Measurements from ENCODE around the gene PDE6B.
"Not testable (repeated sequence)": the region's sequence is repeated elsewhere in the genome, so short reads cannot be mapped to it uniquely, and the experiment has no call there.

The PDE6B gene

DNA sequence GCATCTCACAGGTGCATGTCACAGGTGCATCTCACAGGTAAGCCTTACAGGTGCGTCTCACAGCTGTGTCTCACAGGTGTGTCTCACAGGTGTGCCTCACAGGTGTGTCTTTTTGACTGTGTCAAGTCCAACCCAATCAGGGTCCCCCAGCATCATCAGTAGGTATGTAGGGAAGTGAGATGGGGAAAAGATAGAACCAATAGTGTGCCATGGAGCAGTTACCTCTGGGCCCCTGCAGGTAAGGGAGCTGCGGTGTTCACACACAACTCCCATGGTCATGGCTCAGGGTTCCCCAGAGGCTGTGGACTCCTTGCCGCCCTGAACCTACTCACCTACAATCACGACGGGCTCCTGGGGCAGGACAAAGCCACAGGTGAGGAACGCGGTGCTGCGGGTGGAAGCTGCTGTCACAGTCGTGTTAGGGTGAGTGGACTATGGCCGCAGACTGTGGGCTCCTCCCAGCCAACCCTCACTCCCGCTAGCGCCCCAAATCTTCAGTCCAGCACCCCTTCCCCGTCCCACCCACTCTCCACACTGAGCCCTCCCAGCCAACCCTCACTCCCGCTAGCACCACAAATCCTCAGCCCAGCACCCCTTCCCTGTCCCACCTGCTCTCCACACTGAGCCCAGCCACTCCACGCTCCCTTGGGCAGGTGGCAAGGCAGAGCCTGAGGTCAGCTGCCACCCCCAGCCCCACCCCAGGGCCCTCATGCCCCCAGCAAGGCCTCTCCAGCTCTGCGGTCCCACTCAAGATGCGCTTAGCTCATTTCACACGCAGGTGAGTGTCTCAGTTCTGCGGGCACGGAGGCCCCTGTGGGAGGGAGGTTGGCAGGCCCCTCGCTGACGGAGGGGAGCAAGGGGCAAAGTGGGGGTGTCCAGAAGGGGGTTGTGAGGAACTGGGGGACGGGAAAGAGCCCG is 2.1 kb upstream of the PDE6B start:
- DNase-seq, result peak; percentile 4

DNA sequence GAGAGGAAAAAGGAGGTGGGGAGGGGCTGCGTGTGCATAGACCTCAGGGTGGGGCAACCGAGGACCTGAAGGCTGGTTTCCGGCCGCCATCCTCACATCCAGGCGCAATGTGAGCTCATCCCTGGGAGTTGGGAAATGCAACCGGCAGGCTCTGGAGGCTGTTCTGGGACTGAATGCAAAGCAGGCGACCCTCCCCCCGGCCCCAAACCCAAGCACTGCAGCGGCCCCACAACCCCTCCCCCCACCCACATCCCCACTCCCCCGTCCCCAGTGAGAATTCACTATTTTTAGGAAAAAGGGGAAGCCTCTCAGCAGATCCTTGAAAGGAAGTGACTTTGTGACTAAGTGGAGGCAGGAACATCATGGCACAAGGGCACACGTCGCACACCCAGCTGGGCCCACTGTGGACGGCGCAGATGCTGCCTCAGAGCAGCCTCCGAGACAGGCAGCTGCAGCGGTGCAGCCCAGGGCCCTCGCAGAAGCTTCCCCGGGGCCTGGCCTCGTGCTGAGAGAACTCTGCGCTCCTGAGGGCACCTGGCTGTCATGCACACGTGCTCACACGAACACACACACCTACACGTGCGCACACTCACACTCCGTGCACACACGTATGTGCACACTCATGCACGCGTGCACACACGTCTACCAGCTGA is 1.3 kb upstream of the PDE6B start:
- no peak for DNase-seq

DNA sequence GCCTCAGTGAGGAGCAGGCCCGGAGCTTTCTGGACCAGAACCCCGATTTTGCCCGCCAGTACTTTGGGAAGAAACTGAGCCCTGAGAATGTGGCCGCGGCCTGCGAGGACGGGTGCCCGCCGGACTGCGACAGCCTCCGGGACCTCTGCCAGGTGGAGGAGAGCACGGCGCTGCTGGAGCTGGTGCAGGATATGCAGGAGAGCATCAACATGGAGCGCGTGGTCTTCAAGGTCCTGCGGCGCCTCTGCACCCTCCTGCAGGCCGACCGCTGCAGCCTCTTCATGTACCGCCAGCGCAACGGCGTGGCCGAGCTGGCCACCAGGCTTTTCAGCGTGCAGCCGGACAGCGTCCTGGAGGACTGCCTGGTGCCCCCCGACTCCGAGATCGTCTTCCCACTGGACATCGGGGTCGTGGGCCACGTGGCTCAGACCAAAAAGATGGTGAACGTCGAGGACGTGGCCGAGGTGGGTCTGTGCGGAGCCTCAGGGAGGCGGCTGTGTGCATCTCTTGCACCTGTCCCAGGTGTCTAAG is 323 bp downstream of the PDE6B start:
- no peak for DNase-seq

DNA sequence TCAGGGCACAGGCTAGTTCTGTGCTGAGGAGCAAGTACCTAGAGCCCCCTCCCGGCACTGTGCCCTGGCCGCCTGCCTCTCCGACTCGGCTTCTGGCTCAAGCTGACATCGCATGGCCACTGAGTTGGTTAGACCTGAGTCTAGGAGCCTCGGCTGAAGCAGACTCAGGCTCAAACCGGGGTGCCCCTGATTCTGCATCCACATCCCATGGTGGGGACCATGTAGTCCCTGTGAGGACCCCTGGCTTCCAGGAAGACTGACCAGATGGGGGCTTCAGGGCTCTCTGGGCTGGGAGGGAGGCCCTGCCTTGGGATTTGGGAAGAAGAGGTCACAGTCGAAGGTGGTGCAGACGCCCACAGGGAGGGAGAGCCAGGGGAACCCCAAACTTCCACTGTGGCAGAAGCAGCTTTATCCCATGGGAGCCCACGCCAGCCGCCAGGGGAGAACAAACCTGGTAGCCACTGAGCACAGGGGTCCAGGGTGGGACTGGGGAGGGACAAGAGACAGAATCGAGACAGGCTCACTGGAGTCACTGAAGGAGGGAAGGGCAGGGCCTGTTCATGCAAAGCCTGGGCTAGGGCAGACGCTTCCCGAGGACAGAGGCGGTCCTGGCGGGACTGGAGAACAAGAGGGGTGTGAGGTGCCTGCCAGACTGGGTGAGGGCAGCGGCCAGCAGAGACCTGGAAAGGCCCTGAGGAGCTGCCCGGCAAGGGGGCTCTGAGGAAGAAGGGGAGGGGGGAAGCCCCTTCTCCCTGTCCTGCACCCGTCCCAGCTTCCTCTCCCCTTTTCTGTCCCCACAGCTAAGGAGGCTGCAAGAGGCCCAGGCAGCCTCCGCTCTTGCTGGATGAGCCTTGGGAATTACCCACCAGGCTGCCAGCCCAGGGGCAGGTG is 1.1 kb downstream of the PDE6B start:
- no peak for DNase-seq

DNA sequence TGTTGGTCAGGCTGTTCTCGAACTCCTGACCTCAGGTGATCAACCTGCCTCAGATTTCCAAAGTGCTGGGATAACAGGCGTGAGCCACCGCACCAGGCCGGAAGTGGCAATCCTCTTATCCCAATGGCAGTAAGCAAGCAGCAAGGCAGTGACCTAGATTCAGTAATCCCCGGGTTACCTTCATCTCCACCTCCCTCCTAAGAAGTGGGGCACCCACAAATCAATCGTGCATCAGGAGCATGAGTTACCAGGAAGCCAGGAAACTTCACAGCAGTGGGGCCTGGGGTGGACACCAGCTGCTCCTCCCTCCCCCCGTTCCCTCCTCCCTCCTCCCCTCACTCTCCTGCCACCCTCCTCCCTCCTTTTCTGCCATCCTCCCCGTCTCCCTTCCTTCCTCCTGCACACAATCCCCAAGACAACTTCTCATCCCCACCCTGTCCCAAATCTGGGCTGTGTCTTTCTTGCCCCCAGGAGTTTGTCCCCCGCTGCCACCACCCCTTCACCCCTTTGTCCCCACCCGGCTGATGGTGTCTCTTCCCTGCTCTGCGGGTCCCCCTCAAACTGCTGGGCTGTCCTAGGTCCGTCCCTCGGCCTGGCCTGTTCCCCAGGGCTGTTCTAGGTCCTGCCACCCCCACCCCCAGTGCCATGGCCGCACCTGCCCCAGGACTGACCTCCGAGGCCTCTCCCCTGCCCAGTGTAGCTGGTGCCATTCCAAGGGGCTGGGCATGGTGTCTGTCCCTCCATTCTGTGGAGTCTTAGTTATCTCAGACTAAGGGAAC is 2.2 kb downstream of the PDE6B start:
- no peak for DNase-seq

DNA sequence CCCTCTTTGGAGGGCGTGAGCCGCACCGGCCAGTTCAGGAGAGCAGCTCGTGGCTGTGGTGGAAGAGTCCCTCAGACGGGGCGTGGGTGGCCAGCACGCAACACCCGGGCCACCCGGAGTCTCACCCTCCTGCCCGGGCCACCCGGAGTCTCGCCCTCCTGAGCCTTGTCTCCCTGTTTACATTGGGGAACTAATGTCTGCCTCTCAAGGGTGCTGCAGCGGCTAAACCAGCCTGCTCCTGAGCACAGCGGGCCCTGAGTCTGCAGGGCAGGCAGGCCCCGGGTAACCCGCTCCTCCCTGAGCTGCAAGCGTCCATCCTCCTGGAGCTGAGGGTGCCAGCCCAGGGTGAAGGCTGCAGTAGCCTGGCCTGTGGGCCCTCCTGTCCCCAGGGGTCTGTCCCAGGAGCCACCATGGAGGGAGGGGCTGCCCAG is 3.0 kb downstream of the PDE6B start:
- DNase-seq, result no peak

DNA sequence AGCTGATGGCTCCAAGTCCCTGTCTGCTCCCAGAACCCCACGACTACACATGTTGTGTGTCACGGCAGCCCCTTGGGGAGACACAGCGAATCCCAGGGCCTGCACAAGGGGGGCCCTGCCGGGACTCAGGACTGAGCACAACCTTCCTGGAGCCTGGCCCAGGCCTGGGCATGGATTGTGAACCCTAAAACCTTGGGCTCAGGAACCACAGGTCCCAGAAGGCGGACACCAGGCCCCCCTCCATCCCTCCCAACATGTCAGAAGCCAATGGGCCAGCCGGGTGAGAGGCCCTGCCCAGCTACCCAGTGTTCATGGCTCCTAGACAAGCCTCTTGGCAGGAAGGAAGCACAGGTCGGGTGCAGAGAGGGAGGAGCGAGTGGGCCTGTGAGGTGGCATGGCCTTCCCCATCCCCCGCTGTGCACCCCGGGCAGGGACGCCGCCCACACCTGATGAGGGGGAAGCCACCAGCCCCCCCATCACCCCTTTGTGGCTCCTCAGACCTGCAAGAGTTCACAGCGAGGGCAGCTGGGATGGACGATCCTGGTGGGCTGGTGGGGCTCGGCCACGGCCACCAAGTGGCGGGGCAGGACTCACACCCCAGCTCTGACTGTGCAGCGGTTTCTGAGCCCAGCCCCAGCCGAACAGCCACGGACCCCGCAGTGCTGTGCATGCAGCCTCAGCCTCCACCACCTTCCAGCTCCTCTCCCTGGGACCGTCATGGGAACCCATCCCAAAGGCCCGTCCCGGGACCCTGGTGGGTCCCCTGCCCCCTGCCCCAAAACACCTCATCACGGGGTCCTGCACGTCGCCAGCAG is 3.7 kb downstream of the PDE6B start:
- DNase-seq, result no peak

DNA sequence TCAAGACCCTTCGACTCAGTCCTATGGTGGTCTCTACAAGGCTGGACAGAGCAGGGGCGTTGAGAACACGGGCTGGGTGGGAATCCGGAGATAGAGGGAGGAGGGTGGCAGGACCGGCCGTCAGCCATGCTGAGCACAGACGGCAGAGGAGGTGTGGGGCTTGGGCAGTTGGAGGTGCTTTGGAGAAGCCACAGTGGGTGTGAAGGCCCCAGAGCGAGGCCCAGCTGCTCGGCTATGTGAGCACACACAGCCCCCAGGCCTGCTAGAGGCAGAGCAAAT is 4.2 kb downstream of the PDE6B start:
- no peak for DNase-seq

DNA sequence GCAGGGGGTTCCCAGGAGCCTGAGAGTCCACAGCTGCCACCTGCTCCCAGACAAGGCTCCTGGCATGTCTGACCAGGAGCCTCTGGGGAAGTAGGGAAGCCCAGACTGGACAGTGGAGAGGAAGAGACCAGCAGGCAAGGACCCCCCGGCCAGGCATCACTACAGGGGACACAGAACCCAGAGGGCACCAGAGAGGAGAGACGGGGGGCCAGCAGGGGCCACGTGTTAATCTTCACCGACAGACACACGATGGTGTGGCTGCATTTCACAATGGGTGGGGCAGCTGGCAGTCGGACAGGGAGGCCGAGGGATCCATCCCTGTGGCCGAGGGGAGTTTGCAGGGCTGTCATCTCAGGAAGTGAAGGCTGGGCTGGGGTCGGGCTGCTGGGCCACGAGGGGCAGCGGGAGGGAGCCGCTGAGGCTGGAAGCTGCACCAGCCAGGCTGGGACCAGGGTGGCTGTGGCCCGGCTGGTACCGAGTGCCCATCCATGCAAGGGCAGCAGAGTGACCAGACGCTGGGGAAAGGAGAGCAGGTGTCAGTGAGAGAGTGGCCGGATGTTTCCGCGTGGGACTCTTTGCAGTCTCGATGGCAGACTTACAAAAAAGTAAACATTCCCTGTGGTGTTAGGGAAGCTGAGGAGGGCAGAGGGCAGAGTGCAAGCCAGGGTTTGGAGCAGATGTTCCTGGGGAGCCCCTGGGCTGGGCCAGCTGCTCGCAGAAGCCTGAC is 4.7 kb downstream of the PDE6B start:
- DNase-seq, result no peak

DNA sequence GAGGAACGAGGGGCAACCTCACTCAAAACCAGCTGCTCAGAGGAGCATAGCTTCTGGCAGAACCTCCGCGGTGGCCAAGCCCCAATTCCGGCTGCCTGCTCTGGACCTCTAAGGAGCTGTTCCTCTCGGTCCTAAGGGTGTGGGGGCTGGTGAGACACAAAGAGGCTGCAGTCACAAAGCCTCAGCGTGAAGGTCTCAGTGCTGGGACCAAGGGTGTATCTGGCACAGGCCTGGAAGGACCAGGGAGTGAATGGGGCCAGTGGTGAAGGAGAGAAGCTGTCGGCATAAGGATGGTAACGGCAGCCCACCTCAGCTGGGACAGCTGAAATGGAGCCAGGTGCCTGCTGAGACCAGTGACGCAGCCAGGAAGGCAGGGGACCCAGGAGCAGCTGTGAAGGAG is 5.3 kb downstream of the PDE6B start:
- no peak for DNase-seq

DNA sequence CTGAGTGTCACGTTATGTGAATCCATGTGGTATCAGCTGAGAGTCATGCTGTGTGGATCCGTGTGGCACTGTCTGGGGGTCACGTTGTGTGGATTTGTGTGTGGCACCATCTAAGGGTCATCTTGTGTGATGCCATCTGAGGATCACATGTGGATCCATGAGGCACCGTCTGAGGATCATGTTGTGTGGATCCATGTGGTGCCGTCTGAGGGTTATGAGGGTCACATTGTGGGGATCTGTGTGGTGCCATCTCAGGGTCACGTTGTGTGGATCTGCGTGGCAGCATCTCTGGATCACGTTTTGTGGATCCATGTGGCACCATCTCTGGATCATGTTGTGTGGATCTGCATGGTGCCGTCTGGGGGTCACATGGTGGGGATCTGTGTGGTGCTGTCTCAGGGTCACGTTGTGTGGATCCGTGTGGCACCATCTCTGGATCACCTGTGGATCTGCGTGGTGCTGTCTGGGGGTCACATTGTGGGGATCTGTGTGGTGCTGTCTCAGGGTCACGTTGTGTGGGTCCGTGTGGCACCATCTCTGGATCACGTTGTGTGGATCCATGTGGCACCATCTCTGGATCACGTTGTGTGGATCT is 6.9 kb downstream of the PDE6B start:
- no peak for DNase-seq

DNA sequence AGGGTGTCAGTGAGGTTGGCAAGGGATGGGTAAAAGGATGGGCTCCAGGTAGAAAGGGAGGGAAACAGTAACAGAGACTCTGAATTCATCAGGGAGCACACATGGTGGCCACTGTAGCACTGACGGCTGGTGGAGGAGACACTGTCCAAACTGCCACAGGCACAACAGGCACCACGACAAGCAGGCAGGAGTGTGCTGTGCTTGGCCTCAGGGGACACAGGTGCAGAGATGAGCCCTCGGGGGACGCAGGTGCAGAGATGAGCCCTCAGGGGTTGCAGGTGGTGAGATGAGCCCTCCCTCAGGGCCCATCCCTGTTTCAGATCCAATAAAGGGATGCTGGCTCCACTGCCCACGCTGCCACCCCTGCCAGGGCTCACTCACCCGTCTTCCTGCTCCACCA is 7.6 kb downstream of the PDE6B start:
- DNase-seq, result no peak

DNA sequence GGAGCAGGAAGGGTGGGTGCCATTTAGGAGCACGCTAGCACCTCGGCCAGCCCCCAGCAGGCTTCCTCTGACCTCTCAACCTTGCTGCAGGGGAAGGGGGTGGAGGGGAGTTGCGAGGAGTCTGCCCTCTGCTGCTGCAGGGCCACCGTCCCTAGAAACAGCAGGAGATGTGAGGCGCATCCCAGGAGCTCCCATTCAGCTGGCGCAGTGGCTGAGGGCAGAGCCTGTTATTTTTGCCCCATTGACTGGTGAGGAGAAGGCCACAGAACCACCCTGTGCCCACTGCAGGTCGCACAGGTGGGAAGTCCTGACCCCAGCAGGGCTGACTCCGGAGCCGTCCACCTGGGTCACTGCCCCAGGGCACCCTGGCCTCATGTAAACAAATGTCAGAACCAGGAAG is 8.0 kb downstream of the PDE6B start:
- DNase-seq, result no peak

DNA sequence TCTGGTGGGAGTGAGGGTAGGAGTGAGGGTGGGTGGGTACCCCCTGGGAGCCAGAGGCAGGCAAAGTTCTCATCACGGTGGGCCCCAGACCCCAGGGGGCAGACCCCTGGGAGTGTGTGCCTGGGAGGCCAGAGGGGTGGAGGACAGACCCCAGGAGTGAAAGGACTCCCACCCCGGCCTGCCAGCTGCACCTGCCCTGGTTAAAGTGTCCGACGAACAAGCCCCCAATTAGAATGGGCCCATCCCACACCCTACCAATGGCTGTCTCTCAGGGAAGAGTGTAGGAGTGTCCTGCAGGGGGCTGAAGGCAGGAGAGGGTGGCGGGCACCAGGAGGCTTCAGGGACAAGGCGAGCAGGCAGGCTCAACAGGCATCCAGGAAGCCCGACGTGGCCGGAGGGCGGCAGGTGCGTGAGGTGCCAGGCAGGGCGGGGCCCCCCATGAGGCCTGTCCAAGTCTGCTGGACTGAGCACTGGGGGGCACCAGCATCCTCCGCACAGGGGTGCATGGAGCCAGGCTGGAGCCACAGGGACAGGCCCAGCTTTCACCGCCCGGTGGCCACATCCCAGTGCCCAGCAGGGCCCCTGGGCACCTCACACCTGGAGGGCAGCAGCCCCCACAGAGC is 8.7 kb downstream of the PDE6B start:
- no peak for DNase-seq

DNA sequence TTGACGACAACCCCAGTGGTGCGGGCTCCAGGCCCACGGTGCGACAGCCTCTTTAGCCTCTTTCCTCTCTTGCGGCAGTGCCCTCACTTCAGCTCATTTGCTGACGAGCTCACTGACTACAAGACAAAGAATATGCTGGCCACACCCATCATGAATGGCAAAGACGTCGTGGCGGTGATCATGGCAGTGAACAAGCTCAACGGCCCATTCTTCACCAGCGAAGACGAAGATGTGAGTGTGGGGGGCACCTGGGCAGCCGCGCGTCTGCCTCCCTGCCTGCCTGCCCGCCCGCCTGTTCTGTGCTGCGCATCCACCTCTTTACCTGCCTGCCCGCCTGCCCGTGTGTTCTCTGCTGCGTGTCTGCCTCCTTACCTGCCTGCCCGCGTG is 9.2 kb downstream of the PDE6B start:
- no peak for DNase-seq

DNA sequence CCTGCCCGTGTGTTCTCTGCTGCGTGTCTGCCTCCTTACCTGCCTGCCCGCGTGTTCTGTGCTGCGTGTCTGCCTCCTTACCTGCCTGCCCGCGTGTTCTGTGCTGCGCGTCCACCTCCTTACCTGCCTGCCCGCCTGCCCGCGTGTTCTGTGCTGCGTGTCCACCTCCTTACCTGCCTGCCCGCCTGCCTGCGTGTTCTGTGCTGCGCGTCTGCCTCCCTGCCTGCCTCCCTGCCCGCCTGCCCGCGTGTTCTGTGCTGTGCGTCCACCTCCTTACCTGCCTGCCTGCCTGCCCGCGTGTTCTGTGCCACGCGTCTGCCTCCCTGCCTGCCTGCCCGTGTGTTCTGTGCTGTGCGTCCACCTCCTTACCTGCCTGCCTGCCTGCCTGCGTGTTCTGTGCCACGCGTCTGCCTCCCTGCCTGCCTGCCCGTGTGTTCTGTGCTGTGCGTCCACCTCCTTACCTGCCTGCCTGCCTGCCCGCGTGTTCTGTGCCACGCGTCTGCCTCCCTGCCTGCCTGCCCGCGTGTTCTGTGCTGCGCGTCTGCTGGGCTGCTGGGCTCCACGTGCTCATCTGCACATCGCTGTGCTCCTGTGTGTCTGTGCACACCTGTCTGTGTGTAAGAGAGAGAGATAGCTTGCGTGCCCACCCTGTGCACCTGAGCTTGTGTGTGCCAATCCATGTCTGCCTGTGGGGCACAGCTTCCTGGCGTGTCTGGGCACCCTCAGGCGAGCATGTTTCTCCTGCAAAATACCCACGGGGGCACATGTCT is 9.9 kb downstream of the PDE6B start:
- not testable (repeated sequence) for DNase-seq

DNA sequence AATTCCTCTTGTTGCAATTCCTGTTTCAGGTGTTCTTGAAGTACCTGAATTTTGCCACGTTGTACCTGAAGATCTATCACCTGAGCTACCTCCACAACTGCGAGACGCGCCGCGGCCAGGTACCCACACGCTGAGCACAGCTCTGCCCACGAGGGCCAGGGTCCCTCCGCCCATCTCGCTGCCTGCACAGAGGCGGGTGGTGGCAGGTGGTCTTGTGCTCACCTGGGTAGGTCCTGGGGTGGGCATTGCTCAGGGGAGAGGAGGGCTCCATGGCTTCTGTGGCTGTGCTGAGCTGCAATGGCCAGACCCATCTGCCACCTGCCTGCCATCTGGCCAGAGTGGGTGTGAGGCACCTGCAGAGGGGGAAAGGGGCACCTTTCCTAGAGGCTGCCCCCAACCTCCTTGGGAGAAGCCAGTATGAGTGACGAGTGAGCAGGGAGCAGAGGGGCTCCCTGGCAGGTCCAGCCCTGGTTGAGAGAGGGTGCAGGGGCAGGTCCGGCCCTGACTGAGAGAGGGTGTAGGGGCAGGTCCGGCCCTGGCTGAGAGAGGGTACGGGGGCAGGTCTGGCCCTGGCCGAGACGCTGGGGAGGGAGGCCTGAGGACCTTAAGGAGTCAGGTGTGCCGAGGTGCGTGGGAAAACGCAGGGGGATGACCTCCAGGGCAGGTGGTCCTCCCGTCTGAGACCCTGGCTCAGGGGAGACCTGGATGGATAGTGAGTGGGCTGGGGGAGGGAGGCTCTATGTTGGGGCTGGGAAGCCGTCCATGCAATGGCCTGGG is 10.7 kb downstream of the PDE6B start:
- DNase-seq, result no peak

DNA sequence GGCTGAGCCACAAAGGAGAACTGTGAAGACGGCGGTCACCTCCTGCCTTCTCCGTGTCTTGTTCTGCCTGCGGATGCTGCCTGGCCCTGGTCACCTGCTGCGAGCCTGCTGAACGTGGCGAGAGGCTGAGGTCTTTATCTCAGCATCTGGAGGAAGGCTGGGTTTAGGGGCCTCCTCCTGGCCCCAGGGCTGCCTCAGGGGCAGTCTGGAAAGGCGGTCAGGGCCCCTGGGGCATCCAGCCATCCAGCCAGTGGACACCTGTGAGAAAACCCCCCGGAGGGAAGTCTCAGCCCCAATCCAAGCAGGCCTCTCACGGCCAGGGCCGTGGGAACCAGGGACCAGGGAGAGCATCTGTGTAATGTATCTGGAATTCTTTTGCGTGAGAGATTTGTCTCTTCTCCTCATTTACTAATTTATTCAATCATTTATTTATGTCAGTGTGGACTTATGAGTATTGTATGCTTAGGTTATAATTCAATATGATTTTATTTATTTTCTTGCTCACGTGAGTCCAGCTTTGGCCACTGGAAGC is 11.3 kb downstream of the PDE6B start:
- DNase-seq, result no peak
